Neural progenitor cell (in vitro differentiated cells): ENCODE data around the gene PLEKHN1.

Experiments
- EZH2 ChIP-seq: fragments of 200-600 bp; sonication (generic); IDR thresholded peaks from 2 replicates; pipeline ENCODE4 v1.6.1; 2017; ENCODE audit warnings: antibody characterized with exemption, mild to moderate bottlenecking, moderate library complexity
- EZH2phosphoT487 ChIP-seq: fragments of 200-600 bp; sonication (generic); IDR thresholded peaks from 2 replicates; pipeline ENCODE4 v1.6.1; 2017; ENCODE audit warnings: antibody characterized with exemption
- TF ChIP-seq, protein P1 (sequence below): fragments of 200-600 bp; sonication (generic); IDR thresholded peaks from 2 replicates; pipeline ENCODE4 v1.5.1; 2017; ENCODE audit warnings: antibody characterized with exemption, mild to moderate bottlenecking

DNA sequence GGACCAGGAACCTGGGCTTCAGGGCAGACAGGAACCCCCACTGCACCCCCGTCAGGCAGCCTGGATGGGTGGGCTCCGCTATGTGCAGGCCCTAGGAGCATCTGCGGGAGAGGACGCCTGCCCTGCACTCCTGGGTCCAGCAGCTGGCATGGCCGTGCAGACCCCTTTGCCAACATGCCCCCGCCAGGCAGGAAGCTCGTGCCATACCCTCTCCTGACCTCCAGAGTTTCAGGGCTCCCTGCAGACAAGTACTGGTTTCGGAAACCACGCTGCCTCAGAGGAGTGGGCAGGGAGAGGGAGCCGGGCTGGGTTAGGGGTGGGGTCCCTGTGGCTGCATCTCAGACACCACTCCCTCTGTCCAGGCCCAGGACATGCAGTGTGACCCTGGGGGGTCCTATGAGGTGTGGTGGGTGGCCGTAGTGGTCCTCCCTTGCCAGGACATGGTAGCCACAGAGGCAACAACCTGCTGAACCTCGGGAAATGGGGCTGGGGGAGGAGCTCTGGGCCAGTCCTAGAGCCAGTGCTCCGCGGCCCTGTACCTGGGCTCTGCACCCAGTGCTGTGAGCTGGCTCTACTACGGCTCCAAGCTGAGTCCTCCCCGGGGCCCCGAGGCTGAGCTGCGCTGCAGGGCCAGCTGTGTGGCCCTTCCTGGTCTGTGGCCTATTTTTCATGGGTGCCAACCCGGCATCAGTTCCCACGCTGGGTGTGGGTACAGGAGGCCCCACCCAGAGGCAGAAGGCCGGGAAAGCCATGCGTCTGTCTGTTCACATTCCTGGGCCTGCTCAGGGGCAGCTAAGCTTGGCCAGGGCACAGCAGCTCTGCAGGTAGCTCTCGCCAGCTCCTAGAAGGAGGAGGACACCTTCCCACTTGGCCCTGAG, 1.4 kb downstream of the PLEKHN1 start:
- TF ChIP-seq, protein P1, sequence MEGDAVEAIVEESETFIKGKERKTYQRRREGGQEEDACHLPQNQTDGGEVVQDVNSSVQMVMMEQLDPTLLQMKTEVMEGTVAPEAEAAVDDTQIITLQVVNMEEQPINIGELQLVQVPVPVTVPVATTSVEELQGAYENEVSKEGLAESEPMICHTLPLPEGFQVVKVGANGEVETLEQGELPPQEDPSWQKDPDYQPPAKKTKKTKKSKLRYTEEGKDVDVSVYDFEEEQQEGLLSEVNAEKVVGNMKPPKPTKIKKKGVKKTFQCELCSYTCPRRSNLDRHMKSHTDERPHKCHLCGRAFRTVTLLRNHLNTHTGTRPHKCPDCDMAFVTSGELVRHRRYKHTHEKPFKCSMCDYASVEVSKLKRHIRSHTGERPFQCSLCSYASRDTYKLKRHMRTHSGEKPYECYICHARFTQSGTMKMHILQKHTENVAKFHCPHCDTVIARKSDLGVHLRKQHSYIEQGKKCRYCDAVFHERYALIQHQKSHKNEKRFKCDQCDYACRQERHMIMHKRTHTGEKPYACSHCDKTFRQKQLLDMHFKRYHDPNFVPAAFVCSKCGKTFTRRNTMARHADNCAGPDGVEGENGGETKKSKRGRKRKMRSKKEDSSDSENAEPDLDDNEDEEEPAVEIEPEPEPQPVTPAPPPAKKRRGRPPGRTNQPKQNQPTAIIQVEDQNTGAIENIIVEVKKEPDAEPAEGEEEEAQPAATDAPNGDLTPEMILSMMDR, result no peak
- TF ChIP-seq EZH2 (no peak), EZH2phosphoT487 (no peak)
